ENCODE results near the gene PIK3C3. TPM values are rescaled to one million over a fixed set of nuclear protein-coding genes. Genes with fewer than 3 reads are reported as not detected.

PIK3C3 gene
- polyA plus RNA-seq, 1 donor from 2014 or later, result 42.9 TPM

DNA sequence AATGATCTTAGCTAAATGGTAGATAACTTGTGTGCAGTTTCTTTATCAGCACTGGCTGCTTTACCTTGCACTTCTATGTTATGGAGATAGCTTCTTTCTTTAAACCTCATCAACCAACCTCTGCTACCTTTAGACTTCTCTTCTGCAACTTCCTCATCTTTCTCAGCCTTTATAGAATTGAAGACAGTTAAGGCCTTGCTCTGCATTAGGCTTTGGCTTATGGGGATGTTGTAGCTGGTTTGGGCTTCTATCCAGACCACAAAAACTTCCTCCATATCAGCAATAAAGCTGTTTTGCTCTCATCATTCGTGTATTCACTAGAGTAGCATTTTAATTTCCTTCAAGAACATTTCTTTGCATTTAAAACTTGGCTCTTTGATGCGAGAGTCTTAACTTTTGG is 123.7 kb downstream of the PIK3C3 start:
- H3K27me3 ChIP-seq (ENCODE audit: insufficient read depth, low read depth, low read length), result no peaks in the 10 kb centered on the region
- H2AFZ ChIP-seq (ENCODE audit: low read depth, low read length), result no peak overlapping the region
- H3K27ac ChIP-seq (ENCODE audit: low read length), result no peak overlapping the region
- no peaks in the 10 kb centered on the region for H3K9me2 ChIP-seq (ENCODE audit: insufficient read depth, low read length)
- no peak overlapping the region for H3K9ac ChIP-seq (ENCODE audit: low read length)
- H3F3A ChIP-seq (ENCODE audit: insufficient read depth, low read length, poor library complexity, severe bottlenecking), result no peaks in the 10 kb centered on the region
- H3K9me3 ChIP-seq (ENCODE audit: low read length), result no peaks in the 10 kb centered on the region
- no peak overlapping the region for H3K4me2 ChIP-seq (ENCODE audit: low read length)
- no peaks in the 10 kb centered on the region for H4K20me1 ChIP-seq (ENCODE audit: insufficient read depth)
- no peaks in the 10 kb centered on the region for H3K36me3 ChIP-seq (ENCODE audit: insufficient read depth, low read length)
- no peaks in the 10 kb centered on the region for H3K79me2 ChIP-seq (replicated peaks; ENCODE audit: insufficient read depth, low read length)
- TF ChIP-seq EZH2 (IDR thresholded peaks at IDR 0.05; ENCODE audit: borderline replicate concordance, insufficient read depth, low read length, poor library complexity, severe bottlenecking) (no peak), TAF1 (IDR thresholded peaks at IDR 0.05; ENCODE audit: low read depth) (no peak), EP300 (conservative IDR thresholded peaks at IDR 0.05; ENCODE audit: poor library complexity, severe bottlenecking) (no peak)
- no peak overlapping the region for H3K4me3 ChIP-seq (ENCODE audit: low read length)

DNA sequence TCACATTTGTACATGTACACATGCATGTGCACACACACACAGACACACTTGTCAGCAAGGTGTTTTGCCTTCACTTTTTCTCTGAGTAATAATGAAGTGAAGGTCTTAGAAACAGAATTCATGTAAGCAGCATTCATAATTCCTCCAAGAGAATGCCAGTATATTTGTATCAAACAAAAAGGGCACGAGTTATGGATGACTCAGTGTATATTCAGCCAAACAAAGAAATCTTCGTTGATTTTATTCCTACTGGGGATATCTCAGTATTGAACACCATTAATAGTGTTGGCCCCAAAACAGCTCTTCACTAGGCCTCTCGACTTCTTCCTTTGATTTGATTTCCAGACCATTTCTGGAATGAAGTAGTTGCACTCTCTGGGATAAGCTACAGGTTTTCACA is 125.3 kb downstream of the PIK3C3 start:
- H3K36me3 ChIP-seq (ENCODE audit: insufficient read depth, low read length), result no peaks in the 10 kb centered on the region
- no peaks in the 10 kb centered on the region for H3K9me2 ChIP-seq (ENCODE audit: insufficient read depth, low read length)
- no peaks in the 10 kb centered on the region for H3K79me2 ChIP-seq (replicated peaks; ENCODE audit: insufficient read depth, low read length)
- no peak overlapping the region for H3K4me3 ChIP-seq (ENCODE audit: low read length)
- no peak overlapping the region for H2AFZ ChIP-seq (ENCODE audit: low read depth, low read length)
- H3K27me3 ChIP-seq (ENCODE audit: insufficient read depth, low read depth, low read length), result no peaks in the 10 kb centered on the region
- no peak overlapping the region for H3K4me2 ChIP-seq (ENCODE audit: low read length)
- no peak overlapping the region for H3K27ac ChIP-seq (ENCODE audit: low read length)
- no peaks in the 10 kb centered on the region for H3F3A ChIP-seq (ENCODE audit: insufficient read depth, low read length, poor library complexity, severe bottlenecking)
- no peaks in the 10 kb centered on the region for H3K9me3 ChIP-seq (ENCODE audit: low read length)
- H3K9ac ChIP-seq (ENCODE audit: low read length), result no peak overlapping the region
- H4K20me1 ChIP-seq (ENCODE audit: insufficient read depth), result no peaks in the 10 kb centered on the region
- TF ChIP-seq TAF1 (IDR thresholded peaks at IDR 0.05; ENCODE audit: low read depth), result no peak
- TF ChIP-seq, protein P1, sequence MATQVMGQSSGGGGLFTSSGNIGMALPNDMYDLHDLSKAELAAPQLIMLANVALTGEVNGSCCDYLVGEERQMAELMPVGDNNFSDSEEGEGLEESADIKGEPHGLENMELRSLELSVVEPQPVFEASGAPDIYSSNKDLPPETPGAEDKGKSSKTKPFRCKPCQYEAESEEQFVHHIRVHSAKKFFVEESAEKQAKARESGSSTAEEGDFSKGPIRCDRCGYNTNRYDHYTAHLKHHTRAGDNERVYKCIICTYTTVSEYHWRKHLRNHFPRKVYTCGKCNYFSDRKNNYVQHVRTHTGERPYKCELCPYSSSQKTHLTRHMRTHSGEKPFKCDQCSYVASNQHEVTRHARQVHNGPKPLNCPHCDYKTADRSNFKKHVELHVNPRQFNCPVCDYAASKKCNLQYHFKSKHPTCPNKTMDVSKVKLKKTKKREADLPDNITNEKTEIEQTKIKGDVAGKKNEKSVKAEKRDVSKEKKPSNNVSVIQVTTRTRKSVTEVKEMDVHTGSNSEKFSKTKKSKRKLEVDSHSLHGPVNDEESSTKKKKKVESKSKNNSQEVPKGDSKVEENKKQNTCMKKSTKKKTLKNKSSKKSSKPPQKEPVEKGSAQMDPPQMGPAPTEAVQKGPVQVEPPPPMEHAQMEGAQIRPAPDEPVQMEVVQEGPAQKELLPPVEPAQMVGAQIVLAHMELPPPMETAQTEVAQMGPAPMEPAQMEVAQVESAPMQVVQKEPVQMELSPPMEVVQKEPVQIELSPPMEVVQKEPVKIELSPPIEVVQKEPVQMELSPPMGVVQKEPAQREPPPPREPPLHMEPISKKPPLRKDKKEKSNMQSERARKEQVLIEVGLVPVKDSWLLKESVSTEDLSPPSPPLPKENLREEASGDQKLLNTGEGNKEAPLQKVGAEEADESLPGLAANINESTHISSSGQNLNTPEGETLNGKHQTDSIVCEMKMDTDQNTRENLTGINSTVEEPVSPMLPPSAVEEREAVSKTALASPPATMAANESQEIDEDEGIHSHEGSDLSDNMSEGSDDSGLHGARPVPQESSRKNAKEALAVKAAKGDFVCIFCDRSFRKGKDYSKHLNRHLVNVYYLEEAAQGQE (IDR thresholded peaks at IDR 0.05; ENCODE audit: borderline replicate concordance), result no peak
- no peak for TF ChIP-seq SMC3 (conservative IDR thresholded peaks at IDR 0.05; ENCODE audit: poor library complexity)
- no peak for TF ChIP-seq POLR2AphosphoS5 (IDR thresholded peaks at IDR 0.05)
- no peak for TF ChIP-seq EP300 (conservative IDR thresholded peaks at IDR 0.05; ENCODE audit: poor library complexity, severe bottlenecking)
- no peak for TF ChIP-seq EZH2 (IDR thresholded peaks at IDR 0.05; ENCODE audit: borderline replicate concordance, insufficient read depth, low read length, poor library complexity, severe bottlenecking)
- TF ChIP-seq, protein P2, sequence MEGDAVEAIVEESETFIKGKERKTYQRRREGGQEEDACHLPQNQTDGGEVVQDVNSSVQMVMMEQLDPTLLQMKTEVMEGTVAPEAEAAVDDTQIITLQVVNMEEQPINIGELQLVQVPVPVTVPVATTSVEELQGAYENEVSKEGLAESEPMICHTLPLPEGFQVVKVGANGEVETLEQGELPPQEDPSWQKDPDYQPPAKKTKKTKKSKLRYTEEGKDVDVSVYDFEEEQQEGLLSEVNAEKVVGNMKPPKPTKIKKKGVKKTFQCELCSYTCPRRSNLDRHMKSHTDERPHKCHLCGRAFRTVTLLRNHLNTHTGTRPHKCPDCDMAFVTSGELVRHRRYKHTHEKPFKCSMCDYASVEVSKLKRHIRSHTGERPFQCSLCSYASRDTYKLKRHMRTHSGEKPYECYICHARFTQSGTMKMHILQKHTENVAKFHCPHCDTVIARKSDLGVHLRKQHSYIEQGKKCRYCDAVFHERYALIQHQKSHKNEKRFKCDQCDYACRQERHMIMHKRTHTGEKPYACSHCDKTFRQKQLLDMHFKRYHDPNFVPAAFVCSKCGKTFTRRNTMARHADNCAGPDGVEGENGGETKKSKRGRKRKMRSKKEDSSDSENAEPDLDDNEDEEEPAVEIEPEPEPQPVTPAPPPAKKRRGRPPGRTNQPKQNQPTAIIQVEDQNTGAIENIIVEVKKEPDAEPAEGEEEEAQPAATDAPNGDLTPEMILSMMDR (IDR thresholded peaks at IDR 0.05; ENCODE audit: poor library complexity, severe bottlenecking), result no peak

All from neural cell (in vitro differentiated cells).